Measurements from ENCODE around the gene NCOA6.

The NCOA6 gene

GRCh38 chr20:34703424-34704176, 121.9 kb downstream of the NCOA6 start:
- no peak for DNase-seq

GRCh38 chr20:34703061-34703423, 122.4 kb downstream of the NCOA6 start:
- DNase-seq: no peak

- no peak for DNase-seq
Measured at GRCh38 chr20:34701405-34702085, 123.9 kb downstream of the NCOA6 start.

GRCh38 chr20:34693414-34693813, 132.0 kb downstream of the NCOA6 start:
- no peak for DNase-seq

- no peak for DNase-seq
Measured at GRCh38 chr20:34691838-34692237, 133.6 kb downstream of the NCOA6 start.

- DNase-seq: no peak
Measured at GRCh38 chr20:34689486-34689885, 136.0 kb downstream of the NCOA6 start.

- no peak for DNase-seq
Measured at GRCh38 chr20:34683667-34684066, 141.8 kb downstream of the NCOA6 start.

- no peak for DNase-seq
Measured at GRCh38 chr20:34680586-34681175, 144.8 kb downstream of the NCOA6 start.

- DNase-seq: peak; percentile 100
Measured at GRCh38 chr20:34676642-34677373, 148.6 kb downstream of the NCOA6 start, which contains the start of gene PIGU. Gene PIGU (minus strand): TSS chr20:34677092. CDS start chr20:34677085, 7 bp downstream.

GRCh38 chr20:34675993-34676641, 149.3 kb downstream of the NCOA6 start:
- DNase-seq: no peak

- no peak for DNase-seq
Measured at GRCh38 chr20:34675561-34675960, 149.9 kb downstream of the NCOA6 start.

GRCh38 chr20:34673412-34673811, 152.0 kb downstream of the NCOA6 start:
- no peak for DNase-seq

GRCh38 chr20:34669094-34669493, 156.4 kb downstream of the NCOA6 start:
- DNase-seq: no peak

All from SW 1271 (cell line).